ENCODE measurements around the gene GBF1. TPM values are rescaled to one million over a fixed set of nuclear protein-coding genes. Genes with fewer than 3 reads are reported as not detected.

The GBF1 gene
- total RNA-seq, 1 experiment from 2014 or later, result 28.3 TPM

GRCh38 chr10:102399217-102400021 is 154.1 kb downstream of the GBF1 start:
- ChIA-PET POLR2A (ENCODE audit: unreplicated experiment) (no interaction called here), CTCF (interaction anchor here (0.8 kb wide), 1 partner anchor 14 kb away, joined by 3 read pairs; no protein-coding TSS in a partner anchor)
- H3K27ac ChIP-seq, result no peak overlapping the region
- no peaks in the 10 kb centered on the region for H3K9me3 ChIP-seq (ENCODE audit: insufficient read depth, low read depth)
- 0 out of 2 replicates have a peak overlapping the region, but pooled peaks have one; percentile 48 for H2AFZ ChIP-seq
- peak; percentile 56 to 83 for DNase-seq
- H3K9me2 ChIP-seq (ENCODE audit: insufficient read depth), result no peaks in the 10 kb centered on the region
- peak overlapping the region; percentile 52 for H3K4me3 ChIP-seq
- no peaks in the 10 kb centered on the region for H3K27me3 ChIP-seq (ENCODE audit: insufficient read depth, low read depth)
- no peaks in the 10 kb centered on the region for H4K20me1 ChIP-seq (ENCODE audit: insufficient read depth)
- peaks cover 5% of the 10 kb centered on the region; the same call in 1 of the 2 replicates for H3K79me2 ChIP-seq (ENCODE audit: low read depth)
- H3K36me3 ChIP-seq (ENCODE audit: low read depth), result no peaks in the 10 kb centered on the region
- peaks cover 4% of the 10 kb centered on the region; the same call in 1 of the 2 replicates for H3F3A ChIP-seq (ENCODE audit: insufficient read depth, low read depth)
- TF ChIP-seq EZH2 (IDR thresholded peaks at IDR 0.05; ENCODE audit: low read depth) (no peak), CTCF (conservative IDR thresholded peaks at IDR 0.05) (peak; percentile 80)
- H3K4me2 ChIP-seq, result peak overlapping the region; percentile 75
- BruUV-seq (replicated peaks), result no TSS peak
- H3K4me1 ChIP-seq (replicated peaks; ENCODE audit: insufficient read depth), result peaks cover 18% of the 10 kb centered on the region
- intact Hi-C loops (cut with micrococcal nuclease; ENCODE audit: unreplicated experiment), result loop anchor here (2.0 to 10.0 kb wide), 2 partner anchors 169 to 245 kb away; partner anchors contain the start of gene TRIM8

- Histone ChIP-seq H3K9me3 (ENCODE audit: insufficient read depth, low read depth) (no peaks in the 10 kb centered on the region), H3K4me1 (replicated peaks; ENCODE audit: insufficient read depth) (peaks cover 18% of the 10 kb centered on the region), H3K4me3 (no peak overlapping the region), H3K9me2 (ENCODE audit: insufficient read depth) (no peaks in the 10 kb centered on the region), H3K36me3 (ENCODE audit: low read depth) (no peaks in the 10 kb centered on the region), H3K4me2 (peak overlapping the region; percentile 75; the same call in 1 of the 2 replicates), H3K27ac (no peak overlapping the region), H3K27me3 (ENCODE audit: insufficient read depth, low read depth) (no peaks in the 10 kb centered on the region), H3F3A (ENCODE audit: insufficient read depth, low read depth) (peaks cover 4% of the 10 kb centered on the region; the same call in 1 of the 2 replicates), H2AFZ (no peak overlapping the region), H3K79me2 (ENCODE audit: low read depth) (peaks cover 5% of the 10 kb centered on the region; the same call in 1 of the 2 replicates), H4K20me1 (ENCODE audit: insufficient read depth) (no peaks in the 10 kb centered on the region)
- CTCF ChIA-PET, result interaction anchor here (1.0 kb wide), 1 partner anchor 231 kb away, joined by 3 read pairs; no protein-coding TSS in a partner anchor
- no peak for DNase-seq
- intact Hi-C loops (cut with micrococcal nuclease; ENCODE audit: unreplicated experiment), result no loop called here
- TF ChIP-seq EZH2 (IDR thresholded peaks at IDR 0.05; ENCODE audit: low read depth), result no peak
- TF ChIP-seq CTCF (conservative IDR thresholded peaks at IDR 0.05), result no peak
- BruUV-seq (replicated peaks), result no TSS peak
- POLR2A ChIA-PET (ENCODE audit: unreplicated experiment), result no interaction called here
Observed at GRCh38 chr10:102400076-102400475, 154.7 kb downstream of the GBF1 start.

- Histone ChIP-seq H3K9me3 (ENCODE audit: insufficient read depth, low read depth) (no peaks in the 10 kb centered on the region), H3K27me3 (ENCODE audit: insufficient read depth, low read depth) (no peaks in the 10 kb centered on the region), H4K20me1 (ENCODE audit: insufficient read depth) (no peaks in the 10 kb centered on the region), H3K36me3 (ENCODE audit: low read depth) (no peaks in the 10 kb centered on the region), H3K27ac (no peak overlapping the region), H3K4me1 (replicated peaks; ENCODE audit: insufficient read depth) (peaks cover 18% of the 10 kb centered on the region), H3F3A (ENCODE audit: insufficient read depth, low read depth) (peaks cover 4% of the 10 kb centered on the region; the same call in 1 of the 2 replicates), H3K9me2 (ENCODE audit: insufficient read depth) (no peaks in the 10 kb centered on the region), H3K79me2 (ENCODE audit: low read depth) (peaks cover 5% of the 10 kb centered on the region; the same call in 1 of the 2 replicates), H3K4me3 (no peak overlapping the region), H2AFZ (no peak overlapping the region), H3K4me2 (no peak overlapping the region)
- POLR2A ChIA-PET (ENCODE audit: unreplicated experiment), result no interaction called here
- no peak for DNase-seq
- intact Hi-C loops (cut with micrococcal nuclease; ENCODE audit: unreplicated experiment), result no loop called here
- no TSS peak for BruUV-seq (replicated peaks)
- CTCF ChIA-PET, result interaction anchor here (1.0 kb wide), 1 partner anchor 231 kb away, joined by 3 read pairs; no protein-coding TSS in a partner anchor
- TF ChIP-seq CTCF (conservative IDR thresholded peaks at IDR 0.05), result no peak
- no peak for TF ChIP-seq EZH2 (IDR thresholded peaks at IDR 0.05; ENCODE audit: low read depth)
Observed at GRCh38 chr10:102400598-102401341, 155.4 kb downstream of the GBF1 start.
